22Rv1 (cell line): ENCODE results near the gene YJEFN3.

Source experiments
- ZFX ChIP-seq: fragments of 450-650 bp; IDR thresholded peaks from 2 replicates; pipeline ENCODE4 v1.6.1; 2017; ENCODE audit warnings: antibody characterized with exemption, borderline replicate concordance
- TF ChIP-seq, protein P1 (sequence below): fragments of 450-650 bp; IDR thresholded peaks from 2 replicates; pipeline ENCODE4 v1.5.1; 2017; ENCODE audit warnings: mild to moderate bottlenecking

DNA sequence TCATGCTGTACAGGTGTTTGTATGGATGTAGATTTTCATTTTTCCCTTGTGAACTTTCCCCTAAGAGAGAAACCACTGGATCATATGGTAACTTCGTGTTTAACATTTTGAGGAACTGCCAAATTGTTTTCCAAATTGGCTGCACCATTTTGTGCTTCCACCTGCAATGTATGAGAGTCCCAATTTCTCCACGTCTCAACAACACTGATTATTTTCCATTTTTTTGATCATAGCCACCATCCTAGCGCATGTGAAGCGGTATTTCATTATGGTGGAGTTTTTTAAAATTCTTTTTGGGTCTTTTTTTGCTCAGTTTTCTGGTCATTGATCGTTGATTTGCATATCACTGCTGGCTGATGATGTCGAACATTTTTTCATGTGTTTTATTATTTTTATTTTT, 7.7 kb upstream of the YJEFN3 start:
- TF ChIP-seq, protein P1, sequence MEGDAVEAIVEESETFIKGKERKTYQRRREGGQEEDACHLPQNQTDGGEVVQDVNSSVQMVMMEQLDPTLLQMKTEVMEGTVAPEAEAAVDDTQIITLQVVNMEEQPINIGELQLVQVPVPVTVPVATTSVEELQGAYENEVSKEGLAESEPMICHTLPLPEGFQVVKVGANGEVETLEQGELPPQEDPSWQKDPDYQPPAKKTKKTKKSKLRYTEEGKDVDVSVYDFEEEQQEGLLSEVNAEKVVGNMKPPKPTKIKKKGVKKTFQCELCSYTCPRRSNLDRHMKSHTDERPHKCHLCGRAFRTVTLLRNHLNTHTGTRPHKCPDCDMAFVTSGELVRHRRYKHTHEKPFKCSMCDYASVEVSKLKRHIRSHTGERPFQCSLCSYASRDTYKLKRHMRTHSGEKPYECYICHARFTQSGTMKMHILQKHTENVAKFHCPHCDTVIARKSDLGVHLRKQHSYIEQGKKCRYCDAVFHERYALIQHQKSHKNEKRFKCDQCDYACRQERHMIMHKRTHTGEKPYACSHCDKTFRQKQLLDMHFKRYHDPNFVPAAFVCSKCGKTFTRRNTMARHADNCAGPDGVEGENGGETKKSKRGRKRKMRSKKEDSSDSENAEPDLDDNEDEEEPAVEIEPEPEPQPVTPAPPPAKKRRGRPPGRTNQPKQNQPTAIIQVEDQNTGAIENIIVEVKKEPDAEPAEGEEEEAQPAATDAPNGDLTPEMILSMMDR = no peak
- no peak for TF ChIP-seq ZFX
